KMS-11 (cell line): ENCODE results near the gene SLK.

ENCODE experiments used
- H2AFZ ChIP-seq: fragments of 200-600 bp; sonication (generic); 2 replicates; pipeline ENCODE4 v1.6.1; 2016; ENCODE audit warnings: antibody characterized with exemption, mixed run types, low read depth
- H3K27ac ChIP-seq: fragments of 200-600 bp; sonication (generic); 2 replicates; pipeline ENCODE4 v1.6.1; 2016; ENCODE audit warnings: mild to moderate bottlenecking, mixed run types
- H3K27me3 ChIP-seq: fragments of 200-600 bp; sonication (generic); 2 replicates; pipeline ENCODE4 v1.6.1; 2017; ENCODE audit warnings: mild to moderate bottlenecking, low read depth, mixed run types, moderate library complexity; ENCODE audit not compliant: insufficient read depth
- H3K36me3 ChIP-seq: fragments of 200-600 bp; sonication (generic); 2 replicates; pipeline ENCODE4 v1.6.1; 2017; ENCODE audit warnings: mild to moderate bottlenecking, mixed run types; ENCODE audit not compliant: insufficient read depth
- H3K4me1 ChIP-seq: fragments of 200-600 bp; sonication (generic); 2 replicates; pipeline ENCODE4 v1.6.1; 2016; ENCODE audit warnings: mild to moderate bottlenecking, low read depth, mixed run types; ENCODE audit not compliant: poor library complexity, severe bottlenecking
- H3K4me2 ChIP-seq: fragments of 200-600 bp; sonication (generic); 2 replicates; pipeline ENCODE4 v1.7.0; 2016; ENCODE audit warnings: mild to moderate bottlenecking, mixed run types
- H3K4me3 ChIP-seq: fragments of 200-600 bp; sonication (generic); IDR thresholded peaks from 2 replicates; pipeline ENCODE4 v1.6.1; 2017; ENCODE audit warnings: low read depth, low read length, mixed read lengths; ENCODE audit not compliant: insufficient read depth
- H3K79me2 ChIP-seq: fragments of 200-600 bp; sonication (generic); 2 replicates; pipeline ENCODE4 v1.6.1; 2016; ENCODE audit warnings: low read depth, mixed run types; ENCODE audit not compliant: insufficient read depth
- H3K9ac ChIP-seq: fragments of 200-600 bp; sonication (generic); 2 replicates; pipeline ENCODE4 v1.6.1; 2016; ENCODE audit warnings: mild to moderate bottlenecking, mixed run types
- H4K20me1 ChIP-seq: fragments of 200-600 bp; sonication (generic); 2 replicates; pipeline ENCODE4 v1.6.1; 2016; ENCODE audit warnings: mild to moderate bottlenecking, mixed run types; ENCODE audit not compliant: insufficient read depth
- TF ChIP-seq, protein P1 (sequence below): fragments of 200-600 bp; sonication (generic); conservative IDR thresholded peaks from 2 replicates; pipeline ENCODE4 v1.6.1; 2017; ENCODE audit warnings: low read depth, mild to moderate bottlenecking, antibody characterized with exemption, low read length, moderate library complexity, mixed read lengths

SLK gene

DNA sequence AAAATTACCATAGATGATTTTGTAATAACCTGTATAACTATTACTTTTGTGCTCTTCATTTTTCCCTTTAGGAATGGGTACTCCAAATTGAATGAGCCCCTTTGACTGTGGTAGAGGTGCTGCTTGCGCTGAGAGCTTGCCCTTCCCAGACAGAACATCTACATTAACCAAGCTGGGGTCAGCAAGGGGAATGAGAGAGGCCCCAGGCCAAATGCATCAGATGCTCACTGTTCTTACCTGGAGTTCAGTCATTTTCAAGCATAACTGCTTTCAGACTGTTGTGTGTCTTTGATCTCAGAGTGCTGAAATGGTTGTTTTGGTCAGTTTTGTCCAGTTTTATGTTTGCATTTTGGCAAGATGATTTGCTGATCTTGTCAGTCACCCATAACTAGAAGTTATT, 41.3 kb upstream of the SLK start:
- Histone ChIP-seq H3K27me3 (no peaks in the 10 kb centered on the region), H3K4me1 (no peaks in the 10 kb centered on the region), H3K27ac (no peak overlapping the region), H3K36me3 (no peaks in the 10 kb centered on the region), H2AFZ (no peak overlapping the region), H3K79me2 (no peaks in the 10 kb centered on the region), H3K9ac (no peak overlapping the region), H4K20me1 (no peaks in the 10 kb centered on the region), H3K4me3 (no peak overlapping the region), H3K4me2 (no peak overlapping the region)
- TF ChIP-seq, protein P1, sequence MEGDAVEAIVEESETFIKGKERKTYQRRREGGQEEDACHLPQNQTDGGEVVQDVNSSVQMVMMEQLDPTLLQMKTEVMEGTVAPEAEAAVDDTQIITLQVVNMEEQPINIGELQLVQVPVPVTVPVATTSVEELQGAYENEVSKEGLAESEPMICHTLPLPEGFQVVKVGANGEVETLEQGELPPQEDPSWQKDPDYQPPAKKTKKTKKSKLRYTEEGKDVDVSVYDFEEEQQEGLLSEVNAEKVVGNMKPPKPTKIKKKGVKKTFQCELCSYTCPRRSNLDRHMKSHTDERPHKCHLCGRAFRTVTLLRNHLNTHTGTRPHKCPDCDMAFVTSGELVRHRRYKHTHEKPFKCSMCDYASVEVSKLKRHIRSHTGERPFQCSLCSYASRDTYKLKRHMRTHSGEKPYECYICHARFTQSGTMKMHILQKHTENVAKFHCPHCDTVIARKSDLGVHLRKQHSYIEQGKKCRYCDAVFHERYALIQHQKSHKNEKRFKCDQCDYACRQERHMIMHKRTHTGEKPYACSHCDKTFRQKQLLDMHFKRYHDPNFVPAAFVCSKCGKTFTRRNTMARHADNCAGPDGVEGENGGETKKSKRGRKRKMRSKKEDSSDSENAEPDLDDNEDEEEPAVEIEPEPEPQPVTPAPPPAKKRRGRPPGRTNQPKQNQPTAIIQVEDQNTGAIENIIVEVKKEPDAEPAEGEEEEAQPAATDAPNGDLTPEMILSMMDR = no peak

DNA sequence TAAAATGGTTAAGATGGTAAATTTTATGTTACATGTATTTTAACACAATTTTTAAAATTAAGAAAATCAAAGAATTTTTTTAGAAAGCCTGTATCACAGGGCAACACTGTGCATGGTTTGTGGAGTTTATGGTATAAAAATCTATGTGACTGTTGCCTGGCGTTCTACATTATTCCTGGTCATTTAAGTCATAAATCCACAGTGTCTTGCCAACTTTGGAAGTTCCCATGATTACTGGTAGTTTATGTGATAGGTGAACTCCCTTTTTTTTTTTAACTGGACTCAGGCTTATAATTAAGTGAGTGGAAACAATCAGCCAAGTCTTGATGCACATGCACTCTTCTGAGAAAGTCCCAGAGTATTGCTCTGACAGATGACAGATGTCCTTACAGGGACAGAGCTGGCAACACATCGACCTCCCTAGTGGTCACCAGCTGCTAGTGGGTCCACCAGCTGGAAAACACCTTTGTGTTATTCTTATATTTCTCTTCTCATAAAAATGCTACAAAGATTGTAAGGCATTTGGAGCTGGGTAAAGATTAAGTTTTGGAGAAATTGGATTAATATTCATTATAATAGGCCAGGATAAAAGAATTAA, 40.1 kb upstream of the SLK start:
- H3K4me1 ChIP-seq = no peaks in the 10 kb centered on the region
- H3K27ac ChIP-seq = no peak overlapping the region
- no peak overlapping the region for H2AFZ ChIP-seq
- H4K20me1 ChIP-seq = no peaks in the 10 kb centered on the region
- no peak overlapping the region for H3K4me3 ChIP-seq
- TF ChIP-seq, protein P1 = no peak
- H3K9ac ChIP-seq = no peak overlapping the region
- H3K27me3 ChIP-seq = no peaks in the 10 kb centered on the region
- no peak overlapping the region for H3K4me2 ChIP-seq
- no peaks in the 10 kb centered on the region for H3K36me3 ChIP-seq
- no peaks in the 10 kb centered on the region for H3K79me2 ChIP-seq

DNA sequence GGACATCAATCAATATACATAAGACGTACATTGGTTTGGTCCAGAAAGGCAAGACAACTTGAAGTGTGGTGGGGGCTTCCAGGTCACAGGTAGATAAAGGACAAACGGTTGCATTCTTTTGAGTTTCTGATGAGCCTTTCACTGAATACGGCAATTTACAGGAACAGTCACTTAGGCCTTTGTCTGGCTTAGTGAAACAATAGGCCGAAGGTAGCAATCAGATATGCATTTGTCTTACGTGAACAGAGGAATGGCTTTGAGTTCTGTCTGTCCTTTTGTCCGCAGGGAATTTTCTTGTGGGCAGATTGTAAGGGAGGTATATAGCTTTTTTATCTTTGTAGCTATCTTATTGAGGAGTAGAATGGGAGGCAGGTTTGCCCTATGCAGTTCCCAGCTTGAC, 38.2 kb upstream of the SLK start:
- no peaks in the 10 kb centered on the region for H3K36me3 ChIP-seq
- H3K4me2 ChIP-seq = no peak overlapping the region
- no peaks in the 10 kb centered on the region for H3K79me2 ChIP-seq
- H3K27me3 ChIP-seq = no peaks in the 10 kb centered on the region
- H3K4me3 ChIP-seq = no peak overlapping the region
- no peaks in the 10 kb centered on the region for H3K4me1 ChIP-seq
- H3K9ac ChIP-seq = no peak overlapping the region
- TF ChIP-seq, protein P1 = no peak
- H2AFZ ChIP-seq = no peak overlapping the region
- no peak overlapping the region for H3K27ac ChIP-seq
- no peaks in the 10 kb centered on the region for H4K20me1 ChIP-seq

DNA sequence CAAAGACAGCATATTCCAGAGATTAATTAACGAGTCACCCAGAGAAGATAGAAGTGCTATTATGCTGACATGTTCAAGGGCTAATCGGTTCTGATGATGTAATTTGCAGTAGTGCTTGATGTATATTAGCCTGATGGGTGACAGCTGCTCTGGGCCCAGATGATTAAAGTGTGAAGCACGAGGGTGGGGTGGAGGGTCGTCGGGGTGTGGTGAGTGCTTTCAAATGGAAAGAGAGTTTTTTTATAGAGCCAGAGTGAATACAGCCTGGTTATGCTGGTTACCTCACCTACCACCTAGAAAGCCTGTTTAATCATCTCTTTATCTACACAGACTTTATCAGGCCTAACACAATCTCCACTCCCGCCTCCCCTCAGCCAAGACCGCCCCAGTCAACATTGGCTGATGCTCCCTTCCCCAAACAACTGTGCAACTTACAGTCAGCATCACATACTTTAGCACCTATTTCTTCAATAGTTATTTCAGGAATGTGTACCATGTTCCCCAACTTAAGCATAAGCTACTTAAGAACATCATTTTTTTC, 37.5 kb upstream of the SLK start:
- TF ChIP-seq, protein P1 = no peak
- H2AFZ ChIP-seq = no peak overlapping the region
- H4K20me1 ChIP-seq = no peaks in the 10 kb centered on the region
- H3K36me3 ChIP-seq = no peaks in the 10 kb centered on the region
- H3K4me2 ChIP-seq = no peak overlapping the region
- no peaks in the 10 kb centered on the region for H3K4me1 ChIP-seq
- no peak overlapping the region for H3K27ac ChIP-seq
- H3K79me2 ChIP-seq = no peaks in the 10 kb centered on the region
- H3K27me3 ChIP-seq = no peaks in the 10 kb centered on the region
- H3K9ac ChIP-seq = no peak overlapping the region
- no peak overlapping the region for H3K4me3 ChIP-seq
